Astrocyte of the cerebellum (primary cell): ENCODE measurements around the gene HNRNPL.
"Not testable (repeated sequence)": the region's sequence is repeated elsewhere in the genome, so short reads cannot be mapped to it uniquely, and the experiment has no call there.

Source experiments
- DNase-seq: peaks from one replicate; pipeline ENCODE4 v3.0.0-alpha.2; 2011; ENCODE audit warnings: low read depth
- H3K4me3 ChIP-seq: 2 replicates; pipeline ENCODE4 v1.5.1; 2011; ENCODE audit warnings: mild to moderate bottlenecking, low read depth, low read length, moderate library complexity
- CTCF ChIP-seq: IDR thresholded peaks from 2 replicates; pipeline ENCODE4 v1.5.1; 2012; ENCODE audit warnings: low read length, low read depth, moderate library complexity, mild to moderate bottlenecking; ENCODE audit errors: missing control alignments
- in situ Hi-C: cut with HindIII; loops from 2 replicates; pipeline ENCODE4 v1.10.0; 2017; ENCODE audit warnings: low sequenced_read_pairs

Gene HNRNPL

GRCh38 chr19:38869836-38870607 is 20.2 kb upstream of the HNRNPL start:
- no peak for DNase-seq
- peak overlapping the region; percentile 40 for H3K4me3 ChIP-seq
- in situ Hi-C loops: no loop called here
- peak; percentile 77 for TF ChIP-seq CTCF

GRCh38 chr19:38869160-38869835 is 19.5 kb upstream of the HNRNPL start:
- in situ Hi-C loops: no loop called here
- no peak for DNase-seq
- H3K4me3 ChIP-seq: peak overlapping the region; percentile 40
- no peak for TF ChIP-seq CTCF

DNA sequence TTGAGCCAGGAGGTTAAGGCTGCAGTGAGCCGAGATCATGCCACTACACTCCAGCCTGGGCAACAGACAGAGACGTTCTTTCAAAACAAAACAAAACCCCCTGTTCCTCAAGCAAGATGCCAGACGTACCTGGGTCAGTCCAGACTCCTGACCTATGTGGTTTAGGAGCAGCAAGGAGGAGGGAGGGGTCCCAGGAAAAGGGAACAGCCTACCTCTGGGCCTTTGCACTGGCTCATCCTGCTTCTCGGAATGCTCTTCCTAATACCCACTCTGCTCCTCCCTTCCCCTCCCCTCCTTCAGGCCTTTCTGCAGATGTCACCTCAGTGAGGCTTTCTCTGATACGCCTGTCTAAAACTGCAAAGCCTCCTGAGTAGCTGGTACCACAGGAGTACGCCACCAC is 18.8 kb upstream of the HNRNPL start:
- TF ChIP-seq CTCF: no peak
- in situ Hi-C loops: no loop called here
- H3K4me3 ChIP-seq: no peak overlapping the region

GRCh38 chr19:38867171-38867780 is 17.5 kb upstream of the HNRNPL start:
- DNase-seq: no peak
- H3K4me3 ChIP-seq: no peak overlapping the region
- TF ChIP-seq CTCF: no peak
- in situ Hi-C loops: no loop called here

More for the DNA sequence above, 18.8 kb upstream of the HNRNPL start:
- no peak for DNase-seq

- no peak overlapping the region for H3K4me3 ChIP-seq
- TF ChIP-seq CTCF: no peak
- in situ Hi-C loops: no loop called here
- DNase-seq: no peak
Observed at GRCh38 chr19:38862321-38863059, 12.7 kb upstream of the HNRNPL start.

DNA sequence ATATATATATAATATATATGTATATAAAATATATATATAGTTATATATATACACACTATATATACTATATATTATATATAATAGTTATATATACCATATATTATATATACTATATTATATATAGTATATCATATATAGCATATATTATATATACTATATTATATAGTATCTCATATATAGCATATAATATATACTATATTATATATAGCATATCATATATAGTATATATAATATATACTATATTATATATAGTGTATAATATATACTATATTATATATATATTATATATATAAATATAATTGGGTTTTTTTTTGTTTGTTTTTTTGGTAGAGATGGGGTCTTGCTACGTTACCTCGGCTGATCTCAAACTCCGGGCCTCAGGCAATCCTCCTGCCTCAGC is 11.6 kb upstream of the HNRNPL start:
- no peak overlapping the region for H3K4me3 ChIP-seq
- in situ Hi-C loops: no loop called here
- DNase-seq: no peak
- TF ChIP-seq CTCF: no peak

DNA sequence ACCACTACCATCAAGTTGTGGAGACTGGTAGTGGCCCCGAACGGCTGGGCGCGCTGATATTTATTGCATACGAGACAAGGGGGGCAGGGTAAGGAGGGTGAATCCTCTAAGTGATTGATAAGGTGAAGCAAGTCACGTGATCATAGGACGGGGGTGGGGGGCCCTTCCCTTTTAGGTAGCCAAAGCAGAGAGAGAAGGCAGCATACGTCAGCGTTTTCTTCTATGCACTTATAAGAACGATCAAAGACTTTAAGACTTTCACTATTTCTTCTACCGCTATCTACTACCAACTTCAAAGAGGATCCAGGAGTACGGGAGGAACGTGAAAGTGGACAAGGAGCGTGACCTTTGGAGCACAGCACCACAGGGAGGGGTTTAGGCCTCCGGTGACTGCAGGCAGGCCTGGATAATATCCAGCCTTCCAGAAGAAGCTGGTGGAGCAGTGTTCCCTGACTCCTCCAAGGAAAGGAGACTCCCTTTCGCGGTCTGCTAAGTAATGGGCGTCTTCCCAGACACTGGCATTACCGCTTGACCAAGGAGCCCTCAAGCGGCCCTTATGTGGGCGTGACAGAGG is 9.9 kb upstream of the HNRNPL start:
- H3K4me3 ChIP-seq, DNase-seq, in situ Hi-C loops: not testable (repeated sequence)
